Gastroesophageal sphincter (tissue), 4 donors: ENCODE data around the gene CREB3. TPM values are rescaled to one million over a fixed set of nuclear protein-coding genes. Genes with fewer than 3 reads are reported as not detected.

Experiments used
- ATAC-seq: fragments of 150-250 bp; one replicate; pipeline ENCODE4 v1.9.1; 2016; ENCODE audit warnings: mild to moderate bottlenecking, moderate library complexity
- H3K27ac ChIP-seq, 4 donors: fragments of 200-600 bp; sonication (generic) in 3 of 4; 1 replicate in 3 of 4; 2 replicates in 1 of 4; pipeline ENCODE4 v1.5.1; 2016 to 2019
- H3K27me3 ChIP-seq: fragments of 200-600 bp; sonication (generic); one replicate; pipeline ENCODE4 v1.5.1; 2019
- H3K36me3 ChIP-seq, 2 donors: fragments of 200-600 bp; sonication (generic); one replicate each; pipeline ENCODE4 v1.5.1; 2019; ENCODE audit warnings: control low read depth in 1 of 2
- H3K4me1 ChIP-seq, 3 donors: fragments of 200-600 bp; sonication (generic); 1 replicate in 2 of 3; 2 replicates in 1 of 3; pipeline ENCODE4 v1.5.1; 2016 to 2019; ENCODE audit warnings: control low read depth in 2 of 3
- H3K4me3 ChIP-seq, 2 donors: fragments of 200-600 bp; sonication (generic); one replicate each; pipeline ENCODE4 v1.5.1; 2019; ENCODE audit warnings: mild to moderate bottlenecking in 1 of 2, moderate library complexity in 1 of 2
- H3K9me3 ChIP-seq, 3 donors: fragments of 200-600 bp; sonication (generic); one replicate each; pipeline ENCODE4 v1.5.1; 2017 to 2019; ENCODE audit warnings: control low read depth in 2 of 3
- CTCF ChIP-seq, 4 experiments: fragments of 200-600 bp in 2 of 4; fragments of 450-650 bp in 2 of 4; sonication (generic) in 1 of 4; IDR thresholded peaks; one replicate each; pipeline ENCODE4 v1.5.1; 2017 to 2019; ENCODE audit warnings: antibody characterized with exemption in 4 of 4, mild to moderate bottlenecking in 2 of 4, moderate library complexity in 2 of 4
- EP300 ChIP-seq: sonication (generic); formaldehyde crosslinking; IDR thresholded peaks from one replicate; pipeline ENCODE4 v1.6.1; 2017; ENCODE audit warnings: antibody characterized with exemption, mild to moderate bottlenecking
- POLR2A ChIP-seq, 2 donors: fragments of 450-650 bp; IDR thresholded peaks; one replicate each; pipeline ENCODE4 v1.6.1; 2017; ENCODE audit warnings: antibody characterized with exemption in 2 of 2, mild to moderate bottlenecking in 2 of 2, moderate library complexity in 1 of 2
- POLR2AphosphoS5 ChIP-seq: sonication (generic); formaldehyde crosslinking; IDR thresholded peaks from one replicate; pipeline ENCODE4 v1.6.1; 2017; ENCODE audit warnings: antibody characterized with exemption
- WGBS, 2 donors: methylation state at CpG; one replicate each; pipeline ENCODE4 v1.1.5; 2018; ENCODE audit warnings: low coverage in 1 of 2; 5-methylcytosine and 5-hydroxymethylcytosine counted together
- total RNA-seq, 4 donors: library from RNA; depleted of rRNA; stranded (reverse); fragments of >200 nt; gene quantifications; one replicate each; pipeline ENCODE4 v1.1.0, GENCODE V29; 2016

CREB3 gene
- total RNA-seq, 4 donors from 2014 or later: 75.0 to 104 (median 83.7) TPM

GRCh38 chr9:35711501-35712428 lies 20.7 kb upstream of the CREB3 start:
- Histone ChIP-seq H3K27ac (peak overlapping the region in 3 of 4 donors; percentile 34 to 98 (median 97)), H3K27me3 (no peaks in the 10 kb centered on the region), H3K4me3 (no peak overlapping the region), H3K36me3 (peaks cover 12 to 100% of the 10 kb centered on the region in 2 donors), H3K9me3 (no peaks in the 10 kb centered on the region), H3K4me1 (peaks cover 0 to 26% (median 0%) of the 10 kb centered on the region in 3 donors)
- no peak for TF ChIP-seq EP300
- TF ChIP-seq CTCF (IDR thresholded peaks at IDR 0.05): no peak
- TF ChIP-seq POLR2AphosphoS5: no peak
- TF ChIP-seq POLR2A (IDR thresholded peaks at IDR 0.05): no peak
- no peak for ATAC-seq
- 82% methylated on average over 8 of the region's 21 CpGs; no CpG with 5 or more reads in 1 of the 2 donors for WGBS, 2 donors

- Histone ChIP-seq H3K4me1 (peaks cover 0 to 30% (median 0%) of the 10 kb centered on the region in 3 donors), H3K27ac (peak overlapping the region in 3 of 4 donors; percentile 61 to 98 (median 97)), H3K4me3 (no peak overlapping the region), H3K9me3 (no peaks in the 10 kb centered on the region), H3K27me3 (no peaks in the 10 kb centered on the region), H3K36me3 (peaks cover 11 to 100% of the 10 kb centered on the region in 2 donors)
- TF ChIP-seq POLR2AphosphoS5 (no peak), EP300 (no peak), CTCF (IDR thresholded peaks at IDR 0.05) (no peak), POLR2A (IDR thresholded peaks at IDR 0.05) (no peak)
- WGBS, 2 donors: 70 to 100% methylated on average over 1 to 2 of the region's 11 CpGs
- no peak for ATAC-seq
Observed at GRCh38 chr9:35712762-35713400, 19.6 kb upstream of the CREB3 start.

DNA sequence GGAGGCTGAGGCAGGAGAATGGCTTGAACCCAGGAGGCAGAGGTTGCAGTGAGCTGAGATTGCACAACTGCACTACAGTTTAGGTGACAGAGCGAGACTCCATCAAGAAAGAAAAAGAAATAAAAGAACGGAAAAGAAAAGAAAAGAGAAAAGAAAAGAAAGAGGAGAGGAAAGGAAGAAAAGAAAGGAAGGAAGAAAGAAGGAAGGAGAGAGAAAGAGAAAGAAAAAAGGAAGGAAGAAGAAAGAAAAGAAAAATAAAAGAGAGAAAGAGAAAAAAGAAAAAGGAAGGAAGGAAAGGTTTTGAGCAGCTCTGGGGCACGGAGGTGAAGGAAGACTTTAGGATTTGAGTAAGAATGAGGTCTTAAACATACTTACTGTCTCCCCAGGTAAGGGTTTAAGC lies 18.9 kb upstream of the CREB3 start:
- Histone ChIP-seq H3K9me3 (no peaks in the 10 kb centered on the region), H3K4me1 (peaks cover 0 to 30% (median 0%) of the 10 kb centered on the region in 3 donors), H3K27me3 (no peaks in the 10 kb centered on the region), H3K4me3 (no peak overlapping the region), H3K27ac (peak overlapping the region; percentile 24 to 98 (median 86)), H3K36me3 (peaks cover 13 to 100% of the 10 kb centered on the region in 2 donors)
- TF ChIP-seq EP300: no peak
- no peak for TF ChIP-seq POLR2AphosphoS5
- TF ChIP-seq CTCF (IDR thresholded peaks at IDR 0.05): no peak
- TF ChIP-seq POLR2A (IDR thresholded peaks at IDR 0.05): no peak
- WGBS, 2 donors: 70 to 91% methylated on average over 2 to 3 of the region's 3 CpGs
- ATAC-seq: no peak

DNA sequence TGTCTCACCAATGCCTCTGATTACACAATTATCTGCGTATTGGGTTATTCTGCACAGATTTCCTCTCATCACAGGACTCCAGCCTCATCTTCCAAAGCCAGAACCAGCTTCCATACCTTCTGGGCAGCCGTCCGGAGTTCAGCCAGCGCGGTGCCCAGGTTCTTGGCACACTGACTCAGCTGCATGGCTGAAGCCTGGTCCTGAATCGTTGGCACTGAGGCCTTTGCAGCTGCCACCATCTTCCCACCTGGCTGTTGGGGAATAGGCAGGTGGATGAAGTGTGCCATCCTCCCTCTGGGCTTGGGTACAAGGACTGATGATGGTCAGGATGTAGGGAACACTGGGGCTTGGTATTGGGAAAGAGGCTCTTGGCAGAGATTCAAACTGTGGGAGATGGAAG lies 18.3 kb upstream of the CREB3 start:
- Histone ChIP-seq H3K4me1 (peaks cover 0 to 30% (median 0%) of the 10 kb centered on the region in 3 donors), H3K36me3 (peaks cover 13 to 100% of the 10 kb centered on the region in 2 donors), H3K27me3 (no peaks in the 10 kb centered on the region), H3K4me3 (no peak overlapping the region), H3K27ac (peak overlapping the region; percentile 24 to 98 (median 86)), H3K9me3 (no peaks in the 10 kb centered on the region)
- 52 to 84% methylated on average over 2 to 6 of the region's 6 CpGs for WGBS, 2 donors
- TF ChIP-seq EP300: no peak
- no peak for TF ChIP-seq POLR2AphosphoS5
- no peak for TF ChIP-seq POLR2A (IDR thresholded peaks at IDR 0.05)
- no peak for TF ChIP-seq CTCF (IDR thresholded peaks at IDR 0.05)
- no peak for ATAC-seq
